ENCODE results near the gene XPO6. TPM values are rescaled to one million over a fixed set of nuclear protein-coding genes. Genes with fewer than 3 reads are reported as not detected.

The XPO6 gene
- total RNA-seq, 1 experiment from 2014 or later, result 135 TPM

- intact Hi-C loops (cut with micrococcal nuclease; ENCODE audit: unreplicated experiment) (no loop called here), in situ Hi-C loops (cut with HindIII; ENCODE audit: low pct_unique_long_range_greater_than_20kb, low sequenced_read_pairs) (no loop called here)
- Histone ChIP-seq H3K27me3 (ENCODE audit: control insufficient read depth, insufficient read depth, low read length) (no peaks in the 10 kb centered on the region), H3K4me1 (ENCODE audit: control insufficient read depth, insufficient read depth, low read length) (peaks cover 9% of the 10 kb centered on the region; the same call in 1 of the 2 replicates), H3K9me3 (ENCODE audit: control insufficient read depth, insufficient read depth, low read depth, low read length) (no peaks in the 10 kb centered on the region), H3K27ac (ENCODE audit: low read length) (no peak overlapping the region), H3K4me3 (ENCODE audit: low read depth in 2 of 2, low read length in 2 of 2) (no peak overlapping the region), H3K36me3 (ENCODE audit: control insufficient read depth, insufficient read depth, low read length) (no peaks in the 10 kb centered on the region)
- TF ChIP-seq CTCF (IDR thresholded peaks at IDR 0.05) (no peak), REST (IDR thresholded peaks at IDR 0.05; ENCODE audit: insufficient read depth in 1 of 2, low read depth in 2 of 2, low read length in 1 of 2) (no peak), POLR2AphosphoS5 (IDR thresholded peaks at IDR 0.05; ENCODE audit: low read depth, low read length) (no peak), SIN3A (IDR thresholded peaks at IDR 0.05; ENCODE audit: borderline replicate concordance, insufficient read depth, low read depth, low read length) (no peak), TCF7L2 (IDR thresholded peaks at IDR 0.05; ENCODE audit: low read depth, low read length) (no peak)
- ATAC-seq (peak; percentile 59), DNase-seq (ENCODE audit: low read depth, low spot score) (no peak)
- POLR2A ChIA-PET, result interaction anchor here (0.6 kb wide), 2 partner anchors 37 to 57 kb away, joined by 4 to 9 read pairs; no protein-coding TSS in a partner anchor
- CTCF ChIA-PET, result no interaction called here
- BruUV-seq (replicated peaks), result no TSS peak
Measured at GRCh38 chr16:28258567-28258966, 46.8 kb upstream of the XPO6 start.

GRCh38 chr16:28257256-28257655 lies 45.5 kb upstream of the XPO6 start:
- DNase-seq (ENCODE audit: low read depth, low spot score), result no peak
- TF ChIP-seq POLR2AphosphoS5 (IDR thresholded peaks at IDR 0.05; ENCODE audit: low read depth, low read length) (no peak), SIN3A (IDR thresholded peaks at IDR 0.05; ENCODE audit: borderline replicate concordance, insufficient read depth, low read depth, low read length) (no peak), CTCF (IDR thresholded peaks at IDR 0.05) (no peak), REST (IDR thresholded peaks at IDR 0.05; ENCODE audit: insufficient read depth in 1 of 2, low read depth in 2 of 2, low read length in 1 of 2) (no peak), TCF7L2 (IDR thresholded peaks at IDR 0.05; ENCODE audit: low read depth, low read length) (no peak)
- no TSS peak for BruUV-seq (replicated peaks)
- no peak overlapping the region for H3K27ac ChIP-seq (ENCODE audit: low read length)
- ChIA-PET CTCF (no interaction called here), POLR2A (no interaction called here)
- H3K4me3 ChIP-seq (ENCODE audit: low read depth in 2 of 2, low read length in 2 of 2), result no peak overlapping the region
- ATAC-seq, result no peak
- no peaks in the 10 kb centered on the region for H3K36me3 ChIP-seq (ENCODE audit: control insufficient read depth, insufficient read depth, low read length)
- peaks cover 9% of the 10 kb centered on the region; the same call in 1 of the 2 replicates for H3K4me1 ChIP-seq (ENCODE audit: control insufficient read depth, insufficient read depth, low read length)
- H3K27me3 ChIP-seq (ENCODE audit: control insufficient read depth, insufficient read depth, low read length), result no peaks in the 10 kb centered on the region
- in situ Hi-C loops (cut with HindIII; ENCODE audit: low pct_unique_long_range_greater_than_20kb, low sequenced_read_pairs), result no loop called here
- H3K9me3 ChIP-seq (ENCODE audit: control insufficient read depth, insufficient read depth, low read depth, low read length), result no peaks in the 10 kb centered on the region
- intact Hi-C loops (cut with micrococcal nuclease; ENCODE audit: unreplicated experiment), result no loop called here

Measured in Panc1 (cell line).